Brain microvascular endothelial cell (primary cell): ENCODE measurements around the gene CD109.
"Not testable (repeated sequence)": the region's sequence is repeated elsewhere in the genome, so short reads cannot be mapped to it uniquely, and the experiment has no call there.

Experiments
- DNase-seq: peaks from one replicate; pipeline ENCODE4 v3.0.0-alpha.2; 2020
- H3K27ac ChIP-seq: fragments of 250-450 bp; sonication (Bioruptor Pico); 2 replicates; pipeline ENCODE4 v1.5.1; 2020; ENCODE audit warnings: mild to moderate bottlenecking, moderate library complexity
- H3K27me3 ChIP-seq: fragments of 250-450 bp; sonication (Bioruptor Pico); replicated peaks from 2 replicates; pipeline ENCODE4 v1.5.1; 2020; ENCODE audit warnings: mild to moderate bottlenecking
- H3K36me3 ChIP-seq: fragments of 250-450 bp; sonication (Bioruptor Pico); replicated peaks from 2 replicates; pipeline ENCODE4 v1.5.1; 2020; ENCODE audit warnings: mild to moderate bottlenecking
- H3K4me3 ChIP-seq: 2 replicates; pipeline ENCODE4 v1.5.1; 2011; ENCODE audit warnings: low read depth, mild to moderate bottlenecking, control low read depth, low read length, moderate library complexity
- CTCF ChIP-seq: IDR thresholded peaks from 2 replicates; pipeline ENCODE4 v1.5.1; 2011; ENCODE audit warnings: low read depth, mild to moderate bottlenecking, moderate library complexity, low read length, control low read depth, inconsistent platforms; ENCODE audit errors: missing control alignments
- in situ Hi-C: cut with HindIII; loops from 2 replicates; pipeline ENCODE4 v1.10.0; 2017; ENCODE audit warnings: low sequenced_read_pairs, low pct_ligation_motif_present

Gene CD109

DNA sequence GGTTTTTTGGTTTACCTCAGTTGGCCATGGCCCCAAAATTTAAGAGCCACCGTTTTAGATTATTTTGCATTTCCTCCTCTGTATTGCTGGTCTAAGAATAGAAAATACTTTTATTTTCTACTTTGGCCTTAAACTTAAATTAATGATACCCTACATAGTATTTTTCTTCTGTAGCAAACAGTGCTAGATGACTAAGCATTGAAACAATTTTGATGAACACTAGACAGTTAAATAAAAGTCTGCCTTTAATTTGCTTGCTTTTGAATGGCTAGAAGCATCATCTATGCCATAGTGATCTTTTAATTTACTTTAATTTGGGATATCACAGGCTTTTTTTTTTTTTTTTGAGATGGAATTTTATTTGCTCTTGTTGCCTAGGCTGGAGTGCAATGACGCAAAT lies 106.4 kb downstream of the CD109 start:
- no peak overlapping the region for H3K4me3 ChIP-seq
- no peaks in the 10 kb centered on the region for H3K36me3 ChIP-seq
- no peak for DNase-seq
- in situ Hi-C loops: no loop called here
- H3K27me3 ChIP-seq: no peaks in the 10 kb centered on the region
- H3K27ac ChIP-seq: no peak overlapping the region
- no peak for TF ChIP-seq CTCF

DNA sequence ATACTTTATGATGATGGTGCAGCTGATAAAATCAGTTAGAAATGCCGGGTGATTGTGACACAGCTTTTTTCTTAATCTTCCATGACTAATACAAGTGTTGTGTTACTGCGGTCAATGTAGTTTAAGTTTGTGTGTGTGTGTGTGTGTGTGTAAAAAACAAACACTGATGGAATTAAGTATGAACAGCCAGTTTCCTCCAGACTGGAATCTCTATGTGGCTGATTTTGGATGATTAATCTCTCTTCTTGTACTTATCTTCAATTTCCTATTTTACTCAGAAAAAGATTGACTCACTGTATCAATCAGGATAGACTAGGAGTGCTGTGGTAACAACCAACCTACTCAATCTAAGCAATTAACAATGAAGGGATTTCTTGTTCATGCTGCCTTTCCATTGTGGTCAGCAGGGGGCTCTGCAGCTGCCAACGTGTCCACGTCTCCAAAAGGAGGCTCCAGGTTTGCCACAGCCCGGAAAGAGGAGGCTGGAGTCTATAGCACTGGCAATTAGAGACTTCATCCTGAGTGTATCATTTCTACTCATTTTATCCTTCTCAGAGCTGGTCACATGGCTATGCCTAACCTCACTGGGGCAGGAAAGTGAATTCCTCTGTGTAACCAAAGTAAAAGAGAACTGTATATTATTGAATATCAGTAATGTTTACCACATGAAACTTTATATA lies 107.7 kb downstream of the CD109 start:
- Histone ChIP-seq H3K27ac (peak overlapping the region; percentile 80), H3K36me3 (no peaks in the 10 kb centered on the region), H3K4me3 (no peak overlapping the region), H3K27me3 (no peaks in the 10 kb centered on the region)
- peak; percentile 82 for TF ChIP-seq CTCF
- peak; percentile 83 for DNase-seq
- in situ Hi-C loops: no loop called here

- in situ Hi-C loops, H3K36me3 ChIP-seq, H3K27ac ChIP-seq, H3K27me3 ChIP-seq, H3K4me3 ChIP-seq, DNase-seq: not testable (repeated sequence)
These were observed 109.2 kb downstream of the CD109 start for GRCh38 chr6:73805221-73805620.

- H3K27me3 ChIP-seq, H3K27ac ChIP-seq, H3K4me3 ChIP-seq, H3K36me3 ChIP-seq, in situ Hi-C loops, DNase-seq: not testable (repeated sequence)
These were observed 110.0 kb downstream of the CD109 start for GRCh38 chr6:73805982-73806381.

DNA sequence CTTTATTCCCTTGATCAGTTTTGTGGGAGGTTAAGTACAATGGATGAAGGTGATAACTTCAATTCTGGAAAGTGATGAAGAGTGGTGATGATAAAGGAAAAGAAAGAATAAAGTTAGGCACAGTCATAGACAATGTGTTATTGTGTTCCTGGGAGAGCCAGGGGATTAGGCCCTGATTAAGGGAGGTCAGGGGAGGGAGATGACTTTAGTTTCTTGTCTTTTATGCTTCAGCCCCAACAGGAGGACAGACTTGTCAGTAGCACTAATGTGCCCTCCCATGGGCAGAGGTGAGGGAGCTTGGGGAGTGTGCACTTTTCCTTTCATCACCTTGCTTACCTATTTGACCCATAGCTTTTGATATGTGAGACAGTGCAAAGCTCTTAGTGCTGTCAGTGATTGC lies 115.7 kb downstream of the CD109 start:
- no peaks in the 10 kb centered on the region for H3K27me3 ChIP-seq
- no peak for DNase-seq
- H3K36me3 ChIP-seq: no peaks in the 10 kb centered on the region
- in situ Hi-C loops: no loop called here
- no peak for TF ChIP-seq CTCF
- H3K4me3 ChIP-seq: no peak overlapping the region
- H3K27ac ChIP-seq: no peak overlapping the region

- Histone ChIP-seq H3K36me3 (no peaks in the 10 kb centered on the region), H3K27ac (no peak overlapping the region), H3K4me3 (no peak overlapping the region), H3K27me3 (no peaks in the 10 kb centered on the region)
- DNase-seq: no peak
- in situ Hi-C loops: no loop called here
- no peak for TF ChIP-seq CTCF
These were observed 121.2 kb downstream of the CD109 start for GRCh38 chr6:73817253-73817652.

GRCh38 chr6:73823046-73823735 lies 127.2 kb downstream of the CD109 start:
- in situ Hi-C loops: no loop called here
- Histone ChIP-seq H3K27ac (no peak overlapping the region), H3K27me3 (no peaks in the 10 kb centered on the region), H3K36me3 (no peaks in the 10 kb centered on the region), H3K4me3 (no peak overlapping the region)
- TF ChIP-seq CTCF: no peak
- no peak for DNase-seq
